Measurements from ENCODE around the gene FKBP14. TPM values are rescaled to one million over a fixed set of nuclear protein-coding genes. Genes with fewer than 3 reads are reported as not detected.
"Not testable (repeated sequence)": the region's sequence is repeated elsewhere in the genome, so short reads cannot be mapped to it uniquely, and the experiment has no call there.

Gene FKBP14
- total RNA-seq, 4 donors from 2014 or later, result 4.9 to 86.5 (median 11.5) TPM

DNA sequence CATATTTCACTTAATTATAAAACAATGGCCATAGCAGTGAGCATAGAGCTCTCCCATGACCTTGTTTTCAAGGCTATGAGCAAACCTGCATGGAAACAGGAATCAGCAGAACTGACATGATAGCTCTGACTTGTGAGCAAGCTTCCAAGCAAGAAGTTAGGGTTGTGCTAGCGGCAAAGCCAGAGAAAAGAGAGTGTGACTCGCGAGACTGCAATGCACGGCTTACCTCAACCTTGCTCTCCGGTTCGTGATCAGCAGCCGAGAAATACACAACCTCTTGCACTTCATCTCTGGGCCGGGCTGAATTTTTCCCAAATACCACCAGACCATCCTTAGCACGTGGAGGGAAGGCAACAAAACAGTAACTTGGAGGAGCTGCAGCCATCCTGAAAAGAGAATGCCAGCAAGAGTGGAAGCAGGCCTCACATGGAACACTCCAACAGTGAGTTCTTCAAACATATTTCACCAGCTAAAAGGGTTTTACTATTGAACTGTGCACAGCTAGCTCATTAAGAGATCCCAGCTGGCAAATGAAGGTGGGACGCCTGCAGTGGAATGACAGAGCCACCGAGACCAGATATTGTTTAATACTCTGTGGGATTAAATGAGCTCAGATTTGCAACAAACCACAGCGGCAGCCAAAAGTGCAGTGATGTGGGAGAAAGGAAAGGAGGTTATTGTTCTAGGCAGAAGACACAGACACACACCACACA lies 57.7 kb downstream of the FKBP14 start:
- H3K4me3 ChIP-seq, result no peak overlapping the region
- H3K27ac ChIP-seq, result no peak overlapping the region
- no peaks in the 10 kb centered on the region for H3K36me3 ChIP-seq
- no peak for DNase-seq
- H3K4me1 ChIP-seq, result no peaks in the 10 kb centered on the region
- TF ChIP-seq CTCF (IDR thresholded peaks at IDR 0.05) (no peak), POLR2A (IDR thresholded peaks at IDR 0.05) (no peak)
- H3K27me3 ChIP-seq, result no peaks in the 10 kb centered on the region
- intact Hi-C loops (cut with DNase I; ENCODE audit: low total_unique reads), result no loop called here
- H3K9me3 ChIP-seq, result no peaks in the 10 kb centered on the region

DNA sequence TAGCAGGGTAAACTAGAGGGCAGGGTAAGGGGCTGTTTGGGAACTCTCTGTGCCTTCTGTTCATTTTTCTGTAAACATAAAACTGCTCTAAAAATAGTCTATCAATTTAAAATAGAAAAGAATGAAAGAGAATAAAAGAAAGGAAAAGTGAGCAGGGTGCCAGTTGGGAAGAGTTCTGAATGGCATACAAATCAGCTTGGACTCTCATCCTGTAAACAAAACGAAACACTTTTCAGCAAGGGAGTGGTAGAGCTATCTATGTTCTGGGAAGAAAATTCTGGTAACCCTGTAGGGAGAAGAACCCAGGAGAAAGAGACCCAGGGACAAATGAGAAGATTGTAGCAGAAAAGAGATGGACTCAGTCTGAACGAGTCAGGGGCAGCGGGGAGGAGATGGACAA lies 61.5 kb downstream of the FKBP14 start:
- intact Hi-C loops (cut with DNase I; ENCODE audit: low total_unique reads), result no loop called here
- no peaks in the 10 kb centered on the region for H3K4me1 ChIP-seq
- H3K27ac ChIP-seq, result no peak overlapping the region
- H3K4me3 ChIP-seq, result no peak overlapping the region
- no peaks in the 10 kb centered on the region for H3K9me3 ChIP-seq
- H3K27me3 ChIP-seq, result no peaks in the 10 kb centered on the region
- no peak for TF ChIP-seq CTCF (IDR thresholded peaks at IDR 0.05)
- TF ChIP-seq POLR2A (IDR thresholded peaks at IDR 0.05), result no peak
- H3K36me3 ChIP-seq, result no peaks in the 10 kb centered on the region
- DNase-seq, result no peak

GRCh38 chr7:29962035-29962434 lies 64.5 kb downstream of the FKBP14 start:
- intact Hi-C loops (cut with DNase I; ENCODE audit: low total_unique reads), result no loop called here
- no peaks in the 10 kb centered on the region for H3K36me3 ChIP-seq
- H3K27me3 ChIP-seq, result no peaks in the 10 kb centered on the region
- no peak overlapping the region for H3K4me3 ChIP-seq
- no peak overlapping the region for H3K27ac ChIP-seq
- H3K4me1 ChIP-seq, result no peaks in the 10 kb centered on the region
- no peak for TF ChIP-seq CTCF (IDR thresholded peaks at IDR 0.05)
- no peak for TF ChIP-seq POLR2A (IDR thresholded peaks at IDR 0.05)
- no peaks in the 10 kb centered on the region for H3K9me3 ChIP-seq
- no peak for DNase-seq

- H3K9me3 ChIP-seq; H3K36me3 ChIP-seq; H3K27ac ChIP-seq; intact Hi-C loops (cut with DNase I; ENCODE audit: low total_unique reads); H3K4me3 ChIP-seq; H3K4me1 ChIP-seq; DNase-seq; H3K27me3 ChIP-seq: not testable (repeated sequence)
Measured at GRCh38 chr7:29961611-29962010, 64.9 kb downstream of the FKBP14 start.

Other genes with a start within 250 kb of the FKBP14 start
- 1 to 10 TPM in 2 of 4 donors, under 1 TPM in 2; 0.35 to 5.4 (median 2.4) TPM for gene WIPF3, start 220.2 kb downstream of the FKBP14 start, total RNA-seq
- 10 to 100 TPM; 14.4 to 66.5 (median 44.1) TPM for gene SCRN1, start 36.9 kb downstream of the FKBP14 start, total RNA-seq
- gene PLEKHA8, start 1.7 kb upstream of the FKBP14 start, total RNA-seq, result 10 to 100 TPM in 2 of 4 donors, 1 to 10 TPM in 2; 6.1 to 24.4 (median 11.5) TPM
- gene MTURN, start 108.3 kb upstream of the FKBP14 start, total RNA-seq, result 10 to 100 TPM; 45.1 to 75.9 (median 53.1) TPM